ENCODE results near the gene LAMTOR5.
"Not testable (repeated sequence)": the region's sequence is repeated elsewhere in the genome, so short reads cannot be mapped to it uniquely, and the experiment has no call there.

Gene LAMTOR5

DNA sequence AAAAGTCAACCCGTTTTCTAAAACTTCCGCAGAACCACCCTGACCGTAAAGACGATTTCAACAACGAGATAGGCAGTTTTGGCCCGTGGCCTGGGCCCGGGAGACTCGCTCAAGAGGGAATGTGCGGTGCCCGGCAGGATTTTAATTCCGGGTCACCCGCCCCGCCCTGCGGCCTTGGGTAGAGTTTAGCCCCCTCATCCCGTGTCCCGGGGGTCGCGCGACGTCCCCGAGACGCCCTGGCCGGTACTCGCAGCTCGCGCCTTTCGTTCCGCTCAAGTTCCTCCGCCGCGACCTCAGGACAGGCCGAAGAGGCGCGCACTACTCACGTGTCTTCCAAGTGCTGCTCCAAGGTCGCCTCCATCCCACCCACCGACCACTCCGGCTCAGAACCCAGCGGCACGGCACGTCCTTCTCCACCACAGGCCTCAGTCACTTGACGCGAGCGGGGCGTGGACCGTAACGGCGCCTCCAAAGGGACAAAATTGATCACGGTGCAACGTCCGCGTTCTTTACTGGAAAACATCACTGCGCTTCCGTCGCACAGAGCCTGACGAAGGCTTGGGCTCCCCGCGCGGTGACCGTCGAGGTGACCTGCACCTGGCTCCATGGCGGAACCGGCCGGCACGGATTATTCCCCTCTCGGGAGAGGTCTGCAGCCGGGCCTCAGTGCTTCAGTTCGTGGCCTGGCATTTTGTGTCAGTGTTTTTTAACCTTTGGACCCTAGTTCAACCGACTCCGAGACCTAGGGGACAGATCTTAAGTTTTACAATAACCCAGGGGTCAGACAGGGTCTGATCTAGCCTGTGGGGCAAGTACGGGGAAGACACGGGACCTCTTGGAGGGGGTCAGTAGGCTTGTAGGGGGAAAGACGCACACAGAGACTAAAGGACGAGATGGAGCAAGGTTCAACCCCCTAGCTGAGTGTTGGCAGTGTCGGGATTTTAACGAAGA is at the start of gene LAMTOR5:
LAMTOR5 (minus strand) TSS at position 435 of the 951 bp plus-strand sequence; CDS start at position 361, 74 bp downstream.
- peak; percentile 93 for DNase-seq

DNA sequence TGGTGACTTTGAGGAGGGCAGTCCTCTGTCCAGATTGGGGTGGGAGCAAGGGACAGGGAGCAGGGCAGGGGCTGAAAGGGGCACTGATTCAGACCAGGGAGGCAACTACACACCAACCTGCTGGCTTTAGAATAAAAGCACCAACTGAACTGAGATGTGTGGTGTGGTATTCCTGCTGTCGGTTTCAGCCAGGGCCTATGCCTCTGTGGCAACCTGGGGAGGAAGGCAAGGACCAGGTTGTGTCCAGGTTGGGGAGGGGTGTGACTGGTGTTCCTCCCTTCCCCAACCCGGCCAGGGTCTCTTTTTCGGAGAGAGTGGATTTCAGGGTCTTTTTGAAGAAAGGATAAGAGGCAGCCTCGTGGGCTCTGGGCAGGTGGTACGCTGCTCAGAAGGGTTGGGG is 49.7 kb upstream of the LAMTOR5 start:
- DNase-seq, result no peak

DNA sequence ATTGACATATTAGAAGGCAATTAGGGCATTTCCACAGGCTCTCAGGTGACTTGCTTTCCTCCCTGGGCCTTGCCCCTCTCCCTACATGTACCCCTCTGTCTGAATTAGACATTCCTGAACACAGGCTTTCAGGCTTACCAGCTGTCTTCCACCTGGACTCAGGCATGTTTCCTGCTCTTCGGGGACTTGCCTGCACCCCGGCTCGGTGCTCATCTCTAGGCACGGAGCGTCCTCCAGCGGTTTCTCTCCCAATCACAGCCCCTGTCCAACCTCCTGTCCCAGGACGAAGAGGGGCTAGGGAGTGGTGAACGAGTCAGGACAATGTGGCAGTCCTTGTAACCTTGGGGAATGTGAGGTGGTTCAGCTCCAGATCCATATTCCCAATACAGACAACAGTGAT is 47.7 kb upstream of the LAMTOR5 start:
- no peak for DNase-seq

DNA sequence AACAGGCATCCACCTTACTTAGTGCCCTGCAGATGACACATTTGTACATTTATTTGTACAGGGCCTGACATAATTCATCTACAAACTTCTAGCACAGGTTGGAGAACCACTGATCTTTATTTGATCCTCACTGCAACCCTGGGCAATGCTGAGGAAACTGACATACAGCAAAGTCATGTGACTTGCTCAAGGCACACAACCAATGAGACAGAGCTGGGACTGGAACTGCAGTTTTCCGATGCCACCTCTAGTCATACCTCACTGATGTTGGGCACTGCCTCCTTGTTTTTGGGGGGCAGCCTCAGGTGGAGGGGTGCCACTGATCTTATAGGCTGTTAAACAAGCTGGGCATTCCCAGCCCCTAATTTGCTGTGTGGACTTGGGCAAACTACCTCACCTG is 46.8 kb upstream of the LAMTOR5 start:
- DNase-seq, result no peak

DNA sequence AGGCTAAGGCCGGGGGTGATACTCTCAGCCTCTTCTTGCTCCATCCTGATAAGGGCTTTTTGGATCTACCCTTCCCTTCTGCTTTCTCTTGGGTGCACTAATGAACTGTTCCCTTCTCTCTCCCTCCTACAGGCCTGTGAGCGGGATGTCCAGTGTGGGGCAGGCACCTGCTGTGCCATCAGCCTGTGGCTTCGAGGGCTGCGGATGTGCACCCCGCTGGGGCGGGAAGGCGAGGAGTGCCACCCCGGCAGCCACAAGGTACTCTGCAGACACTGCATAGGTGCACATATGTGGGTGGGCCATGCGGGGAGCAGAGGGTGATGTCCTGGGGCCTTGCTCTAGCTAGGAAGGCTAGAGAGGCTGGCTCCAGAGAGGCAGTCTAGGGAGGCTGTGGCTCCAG is 46.3 kb upstream of the LAMTOR5 start:
- no peak for DNase-seq

DNA sequence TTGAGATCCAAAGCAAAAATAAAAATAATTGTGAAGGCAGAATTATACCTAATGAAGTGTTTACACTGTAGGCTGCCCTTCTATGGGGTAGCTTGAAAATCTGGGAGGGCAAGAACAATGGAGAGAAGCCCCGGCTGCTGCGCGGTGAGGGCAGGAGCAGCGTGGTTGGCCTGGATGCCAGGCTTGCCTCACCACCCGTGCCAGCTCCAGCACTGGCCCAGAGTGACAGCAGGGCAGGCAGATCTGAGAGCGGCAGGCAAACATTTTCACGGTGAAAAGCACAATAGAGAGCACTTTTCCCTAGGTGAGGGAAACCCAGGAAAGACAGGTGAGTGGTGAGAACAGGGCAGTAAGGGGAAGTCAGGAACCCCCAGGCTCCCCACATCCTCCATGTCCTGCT is 44.8 kb upstream of the LAMTOR5 start:
- DNase-seq, result no peak

DNA sequence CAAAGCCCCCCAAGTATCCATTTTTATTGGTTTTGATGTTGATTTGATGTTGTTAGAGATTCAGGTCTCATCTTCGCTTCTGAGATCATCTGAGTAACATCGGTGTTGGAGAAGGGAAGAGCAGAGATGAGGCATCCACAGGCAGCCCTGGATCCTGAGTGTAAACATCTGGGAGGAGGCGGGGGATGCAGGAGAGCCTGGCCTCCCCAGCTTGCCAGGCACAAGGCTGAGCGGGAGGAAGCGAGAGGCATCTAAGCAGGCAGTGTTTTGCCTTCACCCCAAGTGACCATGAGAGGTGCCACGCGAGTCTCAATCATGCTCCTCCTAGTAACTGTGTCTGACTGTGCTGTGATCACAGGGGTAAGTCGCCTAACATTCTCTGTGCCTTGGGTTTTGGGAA is 43.4 kb upstream of the LAMTOR5 start, which contains the start of gene PROK1:
PROK1 (plus strand) TSS at position 221 of the 400 bp plus-strand sequence; CDS start at position 289, 68 bp downstream.
- DNase-seq, result no peak

DNA sequence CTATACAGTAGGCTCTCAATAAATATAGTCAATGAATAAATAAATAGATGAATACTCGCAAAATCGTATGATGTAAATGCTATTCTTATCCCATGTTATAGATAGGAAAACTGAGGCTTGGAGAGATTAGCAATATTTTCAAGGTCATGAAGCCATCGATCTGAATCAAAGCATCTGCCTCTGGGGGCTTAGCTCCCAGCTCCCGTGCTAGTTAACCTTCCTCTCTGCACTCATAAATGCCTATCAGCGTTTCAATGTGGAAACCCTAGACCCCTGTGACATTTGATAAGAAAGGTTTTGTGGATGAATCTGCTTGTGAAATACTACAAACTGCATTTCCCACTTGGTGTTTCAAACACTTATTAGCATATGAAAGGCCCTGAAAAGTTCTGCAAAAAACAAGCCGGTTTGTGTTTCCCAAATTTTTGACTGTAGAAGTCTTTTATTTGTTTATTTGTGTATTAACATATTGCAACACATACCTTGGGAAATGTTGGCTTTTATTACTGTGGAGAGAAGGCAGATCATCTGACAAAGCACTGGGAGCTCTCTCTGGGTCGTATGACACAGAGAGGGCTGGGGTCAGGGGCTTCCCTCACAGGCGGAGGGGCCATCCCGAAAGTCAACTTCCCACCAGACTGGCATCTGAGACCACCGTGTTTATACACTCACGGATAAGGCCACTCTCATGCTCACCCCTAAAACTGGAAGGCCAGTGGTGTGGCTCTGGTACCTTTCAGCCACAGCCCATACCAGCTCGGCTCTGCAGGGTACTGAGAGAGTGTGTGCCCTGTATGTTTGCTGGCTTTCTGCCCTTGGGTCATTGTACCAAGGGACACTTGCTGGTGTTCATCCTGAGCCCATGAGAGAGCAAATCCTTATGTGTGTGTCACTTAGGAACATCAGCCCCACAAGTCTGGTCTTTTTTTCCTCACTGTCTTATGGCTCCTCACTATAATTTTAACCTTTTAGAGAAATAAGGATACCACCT is 42.5 kb upstream of the LAMTOR5 start:
- DNase-seq, result no peak

DNA sequence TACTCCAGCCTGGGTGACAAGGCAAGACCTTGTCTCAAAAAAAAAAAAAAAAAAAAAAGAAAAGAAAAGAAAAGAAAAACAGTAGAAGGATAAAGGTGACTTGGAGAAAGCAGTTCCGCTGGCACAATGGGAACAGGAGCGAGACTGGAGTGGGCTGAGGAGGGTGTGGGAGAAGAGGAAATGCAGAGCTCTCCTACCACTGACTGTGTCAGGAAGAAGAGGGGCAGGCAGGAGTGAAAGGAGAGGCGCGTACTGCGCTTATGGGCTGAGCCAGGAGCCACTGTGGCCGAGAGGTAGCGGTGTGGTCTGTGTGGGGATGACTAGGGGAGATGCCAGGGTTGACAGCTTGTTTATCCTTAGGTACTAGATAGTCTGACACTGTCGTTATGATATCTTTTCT is 37.1 kb upstream of the LAMTOR5 start:
- no peak for DNase-seq

DNA sequence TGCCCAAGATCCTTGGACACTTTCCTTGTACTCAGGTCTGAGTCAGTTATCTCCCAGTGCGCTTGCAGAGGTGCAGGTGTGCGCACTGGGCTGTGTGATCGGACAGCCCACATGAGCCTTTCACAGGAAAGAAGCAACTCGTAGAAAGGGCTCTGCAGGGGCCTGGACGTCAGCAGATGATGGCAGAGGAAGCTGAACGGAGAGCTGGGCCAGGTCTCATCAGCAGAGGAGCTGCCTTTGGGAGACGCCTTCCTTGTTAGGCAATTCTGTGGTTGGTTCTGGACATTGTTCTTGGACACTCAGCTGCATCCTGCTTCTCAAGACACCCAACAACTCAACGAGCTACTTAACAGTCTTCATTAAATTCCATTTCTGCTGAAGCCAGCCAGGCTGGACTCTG is 36.0 kb upstream of the LAMTOR5 start:
- DNase-seq, result no peak

DNA sequence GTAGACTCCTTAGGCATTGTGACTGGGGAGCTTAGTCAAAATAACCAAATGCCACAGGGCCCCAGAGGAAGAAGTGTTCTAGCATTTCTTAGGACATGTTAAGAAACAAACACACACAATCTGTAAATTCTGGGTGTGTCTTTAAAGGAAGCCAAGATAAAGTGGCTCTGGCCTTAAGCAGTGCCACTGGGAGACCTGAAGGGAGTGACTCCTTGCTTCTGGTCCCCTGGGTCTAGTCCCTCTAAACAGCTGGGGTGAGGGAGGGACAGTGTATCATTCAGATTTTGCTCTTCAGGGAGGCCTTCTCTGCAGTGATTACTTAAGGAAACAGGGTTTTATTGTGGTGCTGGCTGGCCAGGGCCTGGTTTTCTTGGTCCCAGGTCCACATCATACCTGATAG is 34.4 kb upstream of the LAMTOR5 start:
- DNase-seq, result no peak

DNA sequence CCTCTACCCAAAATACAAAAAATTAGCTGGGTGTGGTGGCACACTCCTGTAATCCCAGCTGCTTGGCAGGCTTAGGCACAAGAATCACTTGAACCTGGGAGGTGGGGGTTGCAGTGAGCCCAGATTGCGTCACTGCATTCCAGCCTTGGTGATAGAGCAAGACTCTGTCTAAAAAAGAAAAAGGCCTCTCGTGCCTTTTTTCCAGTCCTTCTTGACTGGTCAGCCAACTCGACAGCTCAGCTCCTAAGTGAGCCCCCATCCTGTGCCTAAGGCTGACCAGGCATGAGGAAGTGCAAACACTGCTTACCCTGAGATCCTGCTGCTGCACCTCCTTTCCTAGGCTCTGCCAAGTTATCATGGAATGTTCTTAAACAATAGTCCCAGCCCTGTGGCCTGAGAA is 33.4 kb upstream of the LAMTOR5 start:
- DNase-seq, result no peak

DNA sequence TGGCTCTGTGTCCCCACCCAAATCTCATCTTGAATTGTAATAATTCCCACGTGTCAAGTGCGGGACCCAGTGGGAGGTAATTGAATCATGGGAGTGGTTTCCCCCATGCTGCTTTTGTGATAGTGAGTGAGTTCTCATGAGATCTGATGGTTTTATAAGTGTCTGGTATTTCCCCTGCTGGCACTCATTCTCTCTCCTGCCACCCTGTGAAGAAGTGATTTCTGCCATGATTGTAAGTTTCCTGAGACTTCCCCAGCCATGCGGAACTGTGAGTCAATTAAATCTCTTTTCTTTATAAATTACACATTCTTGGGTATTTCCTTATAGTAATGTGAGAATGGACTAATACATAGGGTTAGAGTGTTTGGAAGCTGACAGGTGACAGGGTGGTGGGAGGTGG is 32.4 kb upstream of the LAMTOR5 start:
- not testable (repeated sequence) for DNase-seq

DNA sequence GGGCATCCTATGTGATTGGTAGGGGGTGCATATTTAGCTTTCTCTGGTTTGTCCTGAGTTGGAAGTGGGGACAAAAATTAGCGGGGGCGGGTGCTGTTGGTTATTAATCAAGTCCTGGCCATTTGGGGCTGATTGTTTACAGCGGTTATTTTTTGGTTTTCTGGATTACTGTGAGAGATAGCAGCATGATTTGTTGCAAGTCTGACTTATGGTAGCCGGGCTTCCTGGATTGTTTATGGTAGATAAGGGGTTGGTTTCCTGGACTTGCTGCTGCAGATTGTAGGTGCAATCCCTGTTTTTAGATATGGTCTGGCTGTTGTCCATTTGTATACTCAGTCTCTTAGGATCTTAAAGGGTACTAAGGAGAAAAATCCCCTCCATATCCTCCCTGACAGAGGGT is 31.4 kb upstream of the LAMTOR5 start:
- DNase-seq, result no peak

DNA sequence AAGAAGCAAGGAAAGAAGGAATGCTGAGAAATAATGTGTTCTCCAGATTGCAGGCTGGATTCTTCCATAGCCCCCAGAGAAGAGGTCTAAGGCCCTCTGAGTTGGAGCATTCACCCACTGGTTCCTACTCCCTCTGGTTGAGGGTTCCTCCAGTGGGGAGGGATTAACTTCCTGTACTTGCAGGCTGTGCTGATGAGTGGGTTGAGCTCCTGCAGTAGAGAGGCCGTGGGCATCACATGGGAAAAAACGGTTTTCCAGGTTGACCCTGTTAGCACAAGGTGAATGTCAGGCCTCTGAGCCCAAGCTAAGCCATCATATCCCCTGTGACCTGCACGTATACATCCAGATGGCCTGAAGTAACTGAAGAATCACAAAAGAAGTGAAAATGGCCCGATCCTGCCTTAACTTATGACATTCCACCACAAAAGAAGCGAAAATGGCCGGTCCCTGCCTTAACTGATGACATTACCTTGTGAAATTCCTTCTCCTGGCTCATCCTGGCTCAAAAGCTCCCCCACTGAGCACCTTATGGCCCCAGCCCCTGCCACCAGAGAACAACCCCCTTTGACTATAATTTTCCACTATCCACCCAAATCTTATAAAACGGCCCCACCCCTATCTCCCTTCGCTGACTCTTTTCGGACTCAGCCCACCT is 30.3 kb upstream of the LAMTOR5 start:
- not testable (repeated sequence) for DNase-seq

DNA sequence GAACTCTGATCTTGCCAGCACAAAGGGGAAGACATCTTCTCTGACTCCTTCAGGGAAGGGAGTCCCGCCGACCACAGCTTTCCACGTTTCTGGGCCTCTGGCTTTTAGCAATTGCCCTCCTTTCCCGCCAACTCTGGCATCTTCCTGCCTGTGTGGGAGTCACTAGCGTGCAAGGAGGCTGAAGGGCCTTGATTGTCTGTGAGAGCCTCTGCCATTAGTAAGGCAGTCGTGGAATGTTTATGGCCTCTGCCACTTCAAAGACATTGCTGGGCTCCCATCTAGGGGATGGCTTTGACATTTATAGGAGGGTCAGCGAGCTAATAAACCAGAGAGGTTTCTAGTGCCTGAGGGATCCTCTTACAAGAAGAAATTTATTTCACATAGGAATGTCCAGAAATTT is 29.1 kb upstream of the LAMTOR5 start:
- DNase-seq, result no peak

DNA sequence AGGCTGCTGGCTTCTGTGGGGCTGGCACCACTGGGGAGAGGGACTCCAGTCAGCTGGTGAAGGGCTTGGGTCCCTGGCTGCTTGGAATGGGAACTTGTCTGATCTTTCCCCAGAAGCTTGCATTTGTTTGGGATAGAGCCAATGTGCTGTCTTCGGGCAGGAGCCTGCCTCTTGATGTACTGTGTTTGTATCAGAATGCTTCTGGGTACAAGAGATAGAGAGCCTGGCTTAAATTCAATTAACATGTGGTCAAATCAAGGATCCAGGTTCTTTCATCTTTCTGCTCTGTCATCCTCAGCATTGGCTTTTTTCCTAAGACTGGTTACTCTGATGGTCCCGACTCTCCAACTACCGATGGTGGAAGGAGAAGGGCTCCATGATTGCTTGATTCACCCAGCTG is 27.5 kb upstream of the LAMTOR5 start:
- no peak for DNase-seq

DNA sequence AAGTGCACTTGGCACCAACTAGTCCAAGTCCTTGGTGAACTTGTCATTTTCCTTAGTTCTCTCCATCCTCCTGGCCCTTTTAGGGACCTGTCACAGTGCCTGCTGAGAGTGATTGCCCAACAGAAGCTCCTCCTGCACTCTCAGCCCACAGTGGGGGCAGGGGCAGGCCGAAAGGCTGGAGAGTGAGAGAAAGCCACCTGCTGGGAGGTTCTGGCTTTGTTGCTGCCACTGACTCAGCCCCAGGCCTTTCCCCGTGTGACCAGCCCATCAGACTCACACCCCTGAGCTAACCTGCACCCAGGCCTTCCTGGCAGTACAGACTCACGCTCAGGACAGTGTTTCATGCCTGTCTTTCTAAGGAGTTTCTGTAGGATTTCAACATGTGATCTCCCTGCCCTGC is 26.3 kb upstream of the LAMTOR5 start:
- no peak for DNase-seq

DNA sequence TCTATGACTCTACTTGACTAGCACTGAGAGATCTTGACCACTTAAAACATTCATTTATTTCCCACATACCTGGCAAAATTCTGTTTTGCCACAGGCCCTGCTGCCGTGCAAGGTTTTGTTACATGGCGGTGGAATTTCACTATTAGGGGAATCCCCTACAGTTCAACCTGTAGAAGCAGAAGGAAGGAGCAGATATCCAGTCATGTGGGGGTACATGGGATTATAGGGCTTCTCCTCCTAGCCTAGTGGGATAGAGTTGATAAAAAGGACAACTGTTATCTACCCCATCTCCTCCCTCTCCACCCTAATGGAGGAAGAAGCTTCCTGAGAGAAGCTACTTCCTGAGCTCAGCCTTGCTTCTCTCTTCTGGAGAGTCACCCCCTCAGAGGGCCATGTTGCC is 25.7 kb upstream of the LAMTOR5 start:
- DNase-seq, result no peak

DNA sequence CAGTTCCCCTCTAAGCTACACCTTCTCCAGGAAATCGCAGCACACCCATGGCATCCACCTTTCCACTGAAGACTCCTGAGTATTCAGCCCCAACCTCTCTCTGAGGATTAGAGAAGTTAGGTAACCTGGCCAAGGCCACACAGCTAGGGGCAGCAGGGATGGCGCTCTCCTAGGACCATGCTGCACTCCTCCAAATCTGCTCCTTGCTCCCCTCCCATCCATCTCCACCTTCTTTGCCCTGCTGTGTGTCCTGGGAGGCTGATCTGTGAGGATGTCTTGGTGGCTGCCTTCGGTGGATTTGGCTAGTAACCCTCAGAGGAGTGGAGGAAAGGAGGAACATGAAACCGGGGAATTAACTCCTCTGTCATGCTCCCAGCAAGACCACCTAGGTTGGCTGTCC is 23.4 kb upstream of the LAMTOR5 start:
- no peak for DNase-seq

DNA sequence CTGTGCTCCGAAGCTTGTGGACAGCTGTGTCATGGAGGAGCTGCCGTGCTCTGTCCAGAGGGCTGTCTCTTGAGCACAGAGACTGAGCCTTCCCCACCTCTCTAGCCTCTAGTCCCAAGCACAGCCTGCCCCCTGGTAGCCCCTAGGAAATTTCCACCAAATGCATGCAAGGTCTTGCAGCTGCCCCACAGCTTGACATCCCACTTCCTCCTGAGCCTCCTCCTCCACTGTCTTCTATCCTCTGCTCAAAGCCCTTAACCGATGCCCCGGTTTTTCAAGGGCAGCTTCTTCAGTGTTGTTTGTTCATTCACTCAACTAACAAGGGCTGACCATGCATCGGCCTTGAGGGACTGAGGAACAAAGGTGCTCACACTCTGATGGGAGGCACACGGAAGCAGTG is 22.9 kb upstream of the LAMTOR5 start:
- DNase-seq, result no peak

DNA sequence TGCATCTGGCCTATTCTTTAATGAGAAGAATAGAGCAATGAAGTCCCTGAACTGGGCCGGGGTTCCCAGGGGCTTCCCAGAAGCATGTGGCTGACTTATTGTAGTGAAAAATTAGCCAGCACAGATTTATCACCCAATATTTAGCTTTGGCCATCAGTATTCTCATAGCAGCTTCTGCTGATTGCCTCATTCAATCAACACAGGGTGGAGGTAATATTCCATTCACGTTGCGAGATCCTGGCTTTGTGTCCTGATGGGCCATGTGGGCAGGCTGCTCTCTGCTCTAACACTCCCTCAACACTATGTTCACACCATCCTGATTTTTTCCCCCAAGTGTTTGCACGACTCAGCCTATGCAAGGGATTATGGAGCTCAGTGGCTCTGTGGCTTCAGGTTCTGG is 21.5 kb upstream of the LAMTOR5 start:
- no peak for DNase-seq

DNA sequence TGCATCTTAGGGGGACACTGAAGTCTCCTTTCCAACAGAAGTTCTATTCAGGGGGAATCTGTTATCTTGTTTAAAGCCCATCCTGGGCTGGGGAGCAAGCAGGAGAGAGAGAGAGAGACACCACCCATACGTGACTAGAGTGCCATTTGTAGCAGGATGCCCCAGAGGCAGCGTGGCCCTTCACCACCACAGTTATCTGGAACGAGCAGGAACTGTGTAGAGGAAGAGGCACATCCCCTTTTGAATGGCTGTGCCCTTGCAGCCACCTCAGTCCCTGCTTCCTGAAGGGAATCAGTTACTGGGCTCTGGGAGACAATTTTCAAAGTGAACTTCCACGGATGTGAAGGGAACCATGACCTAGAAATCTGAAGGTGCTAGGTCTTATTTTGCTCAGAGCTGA is 19.4 kb upstream of the LAMTOR5 start:
- no peak for DNase-seq

All from stimulated activated CD4-positive, alpha-beta T cell treated with anti-CD3 and anti-CD28 coated beads, Interleukin-4, amount 100 ng/mL, for 24 hours (primary cell).